RCC 7860 (cell line): ENCODE data around the gene LY6G5B.
"Not testable (repeated sequence)": the region's sequence is repeated elsewhere in the genome, so short reads cannot be mapped to it uniquely, and the experiment has no call there.

Source experiments
- DNase-seq: peaks from one replicate; pipeline ENCODE4 v3.0.0-alpha.2; 2015; ENCODE audit warnings: low spot score
- FAIRE-seq: peaks from 2 replicates; lab custom pipeline; 2012; peaks lifted over from hg19 to GRCh38; lab: Jason Lieb, UNC

LY6G5B gene

GRCh38 chr6:31689249-31690110, 19.7 kb downstream of the LY6G5B start:
- no peak for DNase-seq
- FAIRE-seq = no peak

GRCh38 chr6:31690231-31691077, 20.7 kb downstream of the LY6G5B start:
- DNase-seq (no peak), FAIRE-seq (no peak)

- no peak for FAIRE-seq
- no peak for DNase-seq
These were observed 21.3 kb downstream of the LY6G5B start for GRCh38 chr6:31691078-31691463.

- FAIRE-seq (no peak), DNase-seq (no peak)
These were observed 21.9 kb downstream of the LY6G5B start for GRCh38 chr6:31691564-31692108.

GRCh38 chr6:31692353-31692752, 22.6 kb downstream of the LY6G5B start:
- no peak for FAIRE-seq

GRCh38 chr6:31692886-31693285, 23.1 kb downstream of the LY6G5B start:
- no peak for FAIRE-seq
- DNase-seq = no peak

More at GRCh38 chr6:31692353-31692752, 22.6 kb downstream of the LY6G5B start:
- DNase-seq = no peak

GRCh38 chr6:31693535-31693934, 23.8 kb downstream of the LY6G5B start:
- no peak for DNase-seq

GRCh38 chr6:31697555-31697954, 27.8 kb downstream of the LY6G5B start:
- DNase-seq = no peak
- no peak for FAIRE-seq

More at GRCh38 chr6:31693535-31693934, 23.8 kb downstream of the LY6G5B start:
- no peak for FAIRE-seq

GRCh38 chr6:31700740-31701401, 31.1 kb downstream of the LY6G5B start:
- DNase-seq (no peak), FAIRE-seq (no peak)

- DNase-seq (no peak), FAIRE-seq (no peak)
These were observed 32.1 kb downstream of the LY6G5B start for GRCh38 chr6:31701666-31702404.

- DNase-seq = no peak
- FAIRE-seq = no peak
These were observed 32.6 kb downstream of the LY6G5B start for GRCh38 chr6:31702405-31702818.

GRCh38 chr6:31702819-31703716, 33.3 kb downstream of the LY6G5B start, which contains the start of gene ABHD16A:
Gene ABHD16A, minus strand, starts transcription at chr6:31703324. Its CDS starts 43 bp downstream, at chr6:31703281.
- FAIRE-seq = peak; percentile 67
- DNase-seq = peak; percentile 89

- DNase-seq (no peak), FAIRE-seq (no peak)
These were observed 36.2 kb downstream of the LY6G5B start for GRCh38 chr6:31705931-31706330.

GRCh38 chr6:31706599-31706998, 36.8 kb downstream of the LY6G5B start, which contains the start of gene LY6G6F:
Gene LY6G6F, plus strand, starts transcription at chr6:31706866. Its CDS starts 41 bp downstream, at chr6:31706907.
- DNase-seq = no peak
- no peak for FAIRE-seq

- DNase-seq = no peak
- FAIRE-seq = no peak
These were observed 37.9 kb downstream of the LY6G5B start for GRCh38 chr6:31707701-31708100.

- DNase-seq (no peak), FAIRE-seq (no peak)
These were observed 38.4 kb downstream of the LY6G5B start for GRCh38 chr6:31708224-31708623.

- FAIRE-seq, DNase-seq: not testable (repeated sequence)
These were observed 39.4 kb downstream of the LY6G5B start for GRCh38 chr6:31709157-31709556.

GRCh38 chr6:31710523-31711219, 40.9 kb downstream of the LY6G5B start:
- FAIRE-seq = no peak
- no peak for DNase-seq
